G401 (cell line): ENCODE results near the gene ZNF532. TPM values are rescaled to one million over a fixed set of nuclear protein-coding genes. Genes with fewer than 3 reads are reported as not detected.

Source experiments
- DNase-seq: peaks from one replicate; pipeline ENCODE4 v3.0.0-alpha.2; 2015; ENCODE audit warnings: low spot score
- in situ Hi-C: cut with HindIII; loops from 2 replicates; pipeline ENCODE4 v1.10.0; 2016; ENCODE audit warnings: low sequenced_read_pairs, mixed read lengths
- total RNA-seq: library from RNA; depleted of rRNA; stranded (reverse); fragments of >200 nt; shearing (Covaris generic); gene quantifications from 2 replicates; pipeline ENCODE4 v1.2.3, GENCODE V29; 2014

ZNF532 gene
- total RNA-seq, 1 experiment from 2014 or later, result 21.9 TPM

DNA sequence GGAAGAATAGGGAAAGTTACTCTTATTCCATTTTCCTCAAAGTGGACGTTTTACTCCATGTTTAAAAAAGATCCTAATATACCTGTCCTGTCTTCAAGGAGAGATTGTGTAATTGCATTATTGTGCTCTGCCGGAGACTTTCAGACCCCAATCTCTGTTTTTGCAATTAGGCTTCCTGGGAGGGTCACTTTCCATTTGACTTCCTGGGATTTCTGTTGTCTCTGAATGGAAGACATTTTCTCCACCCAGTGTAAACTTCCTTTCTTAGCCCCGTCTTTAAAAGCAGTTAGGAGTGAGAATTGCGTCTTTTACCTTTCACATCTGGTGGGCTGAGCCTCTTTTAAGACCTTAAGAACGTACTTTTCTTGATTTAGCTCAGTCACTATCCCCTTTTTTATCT lies 63.0 kb downstream of the ZNF532 start:
- in situ Hi-C loops, result no loop called here

DNA sequence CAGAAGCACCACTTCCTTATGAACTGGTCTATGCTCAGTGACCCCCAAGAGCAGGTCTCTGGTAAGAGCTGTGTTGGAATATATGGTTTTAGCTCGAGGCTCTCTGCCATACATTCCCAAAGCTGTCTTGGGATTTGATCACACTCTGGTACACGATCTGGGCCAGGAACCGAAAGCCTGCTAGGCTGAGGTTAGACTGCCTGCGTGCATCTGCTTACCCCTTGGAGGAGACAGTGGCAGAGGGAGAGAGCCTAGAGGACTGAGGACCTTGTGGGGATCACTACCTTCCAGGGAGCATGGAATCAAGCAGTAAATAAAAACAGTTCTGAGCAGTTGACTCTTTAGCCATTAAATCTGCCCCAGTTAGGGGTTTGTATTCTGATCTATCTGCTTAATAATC lies 63.7 kb downstream of the ZNF532 start:
- in situ Hi-C loops, result no loop called here
- peak; percentile 70 for DNase-seq

More for the DNA sequence above, 63.0 kb downstream of the ZNF532 start:
- no peak for DNase-seq

GRCh38 chr18:58929206-58929605 lies 64.5 kb downstream of the ZNF532 start:
- in situ Hi-C loops, result no loop called here
- peak; percentile 71 for DNase-seq

DNA sequence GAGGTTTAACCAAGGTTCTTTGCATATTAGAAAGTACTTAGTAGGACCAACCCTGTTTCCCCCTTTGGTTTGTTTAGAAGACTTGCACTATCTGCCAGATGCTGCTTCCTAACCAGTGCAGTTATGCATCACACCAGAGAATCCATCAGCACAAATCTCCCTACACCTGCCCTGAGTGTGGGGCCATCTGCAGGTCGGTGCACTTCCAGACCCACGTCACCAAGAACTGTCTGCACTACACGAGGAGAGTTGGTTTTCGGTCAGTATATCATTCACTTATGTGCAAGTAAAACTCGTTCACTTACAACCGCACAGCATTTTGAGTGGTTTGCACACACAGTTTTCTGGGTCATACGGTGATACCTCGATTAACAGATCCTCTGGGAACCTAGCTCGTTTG lies 69.7 kb downstream of the ZNF532 start:
- peak; percentile 51 for DNase-seq
- in situ Hi-C loops, result no loop called here

DNA sequence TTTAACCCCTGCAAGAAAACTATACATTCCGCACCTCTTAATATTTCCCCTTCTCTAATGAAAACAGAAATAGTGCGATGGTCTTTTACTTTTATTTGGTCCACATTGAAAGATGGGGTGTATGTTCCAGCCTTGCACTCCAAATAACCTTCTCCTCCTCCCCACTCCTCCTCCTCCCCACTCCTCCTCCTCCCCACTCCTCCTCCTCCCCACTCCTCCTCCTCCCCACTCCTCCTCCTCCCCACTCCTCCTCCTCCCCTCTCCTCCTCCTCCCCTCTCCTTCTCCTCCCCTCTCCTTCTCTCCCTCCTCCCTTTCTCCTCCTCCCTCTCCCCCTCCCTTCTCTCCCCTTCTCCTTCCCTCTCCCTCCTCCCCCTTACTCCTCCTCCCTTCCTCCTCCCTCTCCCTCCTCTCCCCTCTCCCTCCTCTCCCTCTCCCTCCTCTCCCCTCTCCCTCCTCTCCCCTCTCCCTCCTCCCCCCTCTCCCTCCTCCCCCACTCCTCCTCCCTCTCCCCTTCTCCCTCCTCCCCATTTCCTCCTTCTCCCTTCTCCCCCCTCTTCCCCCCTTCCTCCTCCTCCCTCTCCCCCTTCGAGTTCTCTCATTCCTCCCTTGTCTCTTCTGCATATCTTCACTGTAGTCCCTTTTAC lies 70.4 kb downstream of the ZNF532 start:
- no peak for DNase-seq

DNA sequence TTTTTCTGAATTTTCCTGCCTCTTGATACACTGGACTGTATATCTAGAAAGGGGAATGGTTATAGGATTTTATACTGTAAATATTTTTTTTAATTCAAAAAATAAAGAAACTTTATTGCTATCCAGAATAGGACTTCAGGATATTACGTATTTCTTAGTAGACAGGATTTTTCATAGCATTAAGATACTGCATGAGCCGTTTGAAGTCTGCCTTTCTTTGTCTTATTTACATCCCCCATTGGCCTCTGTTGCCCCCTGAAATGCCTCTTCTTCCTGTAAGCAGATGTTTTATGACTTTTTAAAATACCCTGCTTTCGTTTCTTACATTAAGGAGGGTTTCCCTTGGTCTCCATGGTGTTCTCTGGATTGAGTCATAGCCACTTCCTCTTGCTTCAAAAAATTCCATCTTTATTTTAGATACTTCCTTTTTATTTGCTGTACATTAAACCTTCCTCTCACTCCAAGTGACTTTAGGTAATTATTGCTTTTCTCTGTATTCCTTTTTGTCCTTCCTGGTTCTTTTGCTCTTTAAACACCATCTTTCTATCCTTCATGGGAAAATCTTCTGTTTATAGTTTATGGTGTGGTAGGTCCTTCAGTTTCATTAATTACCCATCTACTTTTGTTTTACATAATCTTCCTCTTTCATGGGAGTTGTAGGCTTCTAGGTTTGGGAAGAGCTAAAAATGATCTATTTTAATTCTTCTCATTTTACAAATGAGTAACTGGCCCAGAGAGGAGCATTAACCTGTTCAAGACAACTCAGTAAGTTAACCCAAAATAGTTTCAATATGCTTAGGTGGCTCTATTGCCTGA lies 72.6 kb downstream of the ZNF532 start:
- no peak for DNase-seq
- in situ Hi-C loops, result no loop called here

More for the DNA sequence above, 70.4 kb downstream of the ZNF532 start:
- in situ Hi-C loops, result no loop called here

GRCh38 chr18:58937887-58938267 lies 73.2 kb downstream of the ZNF532 start:
- DNase-seq, result no peak
- in situ Hi-C loops, result no loop called here

DNA sequence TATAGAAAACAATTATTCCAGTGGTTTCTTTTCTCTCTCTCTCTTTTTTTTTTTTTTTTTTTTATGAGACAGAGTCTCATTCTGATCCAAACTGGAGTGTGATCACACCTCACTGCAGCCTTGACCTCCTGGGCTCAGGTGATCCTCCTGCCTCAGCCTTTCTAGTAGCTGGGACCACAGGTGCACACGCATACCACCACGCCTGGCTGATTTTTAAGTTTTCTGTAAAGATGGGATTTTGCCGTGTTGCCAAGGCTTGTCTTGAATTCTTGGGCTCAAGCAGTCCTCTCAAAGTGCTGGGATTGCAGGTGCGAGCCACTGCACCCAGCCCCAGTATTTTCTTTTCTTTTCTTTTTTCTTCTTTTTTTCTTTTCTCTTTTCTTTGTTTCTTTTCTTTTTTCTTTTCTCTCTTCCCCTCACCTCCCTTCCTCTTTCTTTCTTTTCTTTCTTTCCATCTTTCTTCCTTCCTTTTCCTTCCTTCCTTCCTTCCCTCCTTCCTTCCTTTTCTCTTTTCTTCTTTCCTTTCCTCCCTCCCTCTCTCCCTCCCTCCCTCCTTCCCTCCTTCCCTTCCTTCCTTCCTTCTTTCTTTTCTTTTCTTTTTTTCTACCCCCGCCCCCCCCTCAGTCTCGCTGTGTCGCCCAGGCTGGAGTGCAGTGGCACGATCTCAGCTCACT lies 76.9 kb downstream of the ZNF532 start:
- in situ Hi-C loops, result no loop called here
- no peak for DNase-seq

GRCh38 chr18:58943896-58944295 lies 79.2 kb downstream of the ZNF532 start:
- DNase-seq, result no peak
- in situ Hi-C loops, result no loop called here

GRCh38 chr18:58947136-58947732 lies 82.6 kb downstream of the ZNF532 start:
- in situ Hi-C loops, result no loop called here
- DNase-seq, result no peak

- no peak for DNase-seq
- in situ Hi-C loops, result no loop called here
Measured at GRCh38 chr18:58949031-58949430, 84.4 kb downstream of the ZNF532 start.

DNA sequence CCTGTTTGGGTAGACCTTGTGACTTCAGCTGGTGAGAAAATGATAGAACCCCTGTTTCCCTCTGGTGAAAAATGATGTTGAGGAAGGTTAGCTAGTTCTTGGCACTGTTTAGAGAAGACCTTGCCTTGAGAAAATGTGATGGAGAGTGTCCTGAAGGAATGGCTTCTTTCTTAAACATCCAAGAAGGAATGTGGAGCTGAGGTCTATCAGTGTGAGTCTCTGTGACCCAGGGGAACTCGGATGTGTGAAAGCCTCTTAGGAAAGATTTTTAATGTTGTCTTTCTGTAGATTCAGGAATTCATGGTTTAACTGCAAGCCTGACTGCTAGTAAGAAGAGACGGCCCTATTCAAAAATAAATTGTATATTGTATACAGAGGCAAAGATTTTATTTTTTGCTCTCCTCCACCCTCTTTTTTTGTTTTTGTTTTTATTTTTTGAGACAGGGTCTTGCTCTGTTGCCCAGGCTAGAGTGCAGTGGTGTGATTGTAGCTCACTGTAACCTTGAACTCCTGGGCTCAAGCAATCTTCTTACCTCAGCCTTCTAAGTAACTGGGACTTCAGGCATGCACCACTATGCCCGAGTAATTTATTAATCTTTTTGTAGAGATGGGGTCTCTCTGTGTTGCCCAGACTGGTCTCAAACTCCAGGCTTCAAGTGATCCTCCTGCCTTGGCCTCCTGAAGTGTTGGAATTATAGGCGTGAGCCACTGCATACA lies 87.5 kb downstream of the ZNF532 start:
- in situ Hi-C loops, result no loop called here
- no peak for DNase-seq

- in situ Hi-C loops, result no loop called here
- no peak for DNase-seq
Measured at GRCh38 chr18:58952858-58953257, 88.2 kb downstream of the ZNF532 start.

- peak; percentile 54 for DNase-seq
- in situ Hi-C loops, result no loop called here
Measured at GRCh38 chr18:58953627-58954026, 89.0 kb downstream of the ZNF532 start.

DNA sequence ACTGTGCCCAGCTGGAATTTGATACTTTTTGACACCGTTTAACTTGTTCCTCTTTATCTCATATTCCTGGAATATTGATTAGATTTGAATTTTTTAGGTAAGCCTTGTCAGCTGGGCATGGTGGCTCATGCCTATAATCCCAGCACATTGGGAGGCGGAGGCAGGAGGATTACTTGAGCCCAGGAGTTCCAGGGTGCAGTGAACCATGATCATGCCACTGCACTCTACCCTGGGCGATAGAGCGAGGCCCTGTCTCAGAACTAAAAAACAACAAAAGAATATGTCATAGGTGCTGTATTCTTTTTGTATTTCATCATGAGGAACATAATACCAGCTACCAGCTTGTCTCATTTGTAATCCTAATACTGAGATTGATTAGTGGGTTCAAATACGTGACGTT lies 90.3 kb downstream of the ZNF532 start:
- in situ Hi-C loops, result no loop called here
- DNase-seq, result no peak

GRCh38 chr18:58955738-58956137 lies 91.1 kb downstream of the ZNF532 start:
- in situ Hi-C loops, result no loop called here
- DNase-seq, result peak; percentile 61

DNA sequence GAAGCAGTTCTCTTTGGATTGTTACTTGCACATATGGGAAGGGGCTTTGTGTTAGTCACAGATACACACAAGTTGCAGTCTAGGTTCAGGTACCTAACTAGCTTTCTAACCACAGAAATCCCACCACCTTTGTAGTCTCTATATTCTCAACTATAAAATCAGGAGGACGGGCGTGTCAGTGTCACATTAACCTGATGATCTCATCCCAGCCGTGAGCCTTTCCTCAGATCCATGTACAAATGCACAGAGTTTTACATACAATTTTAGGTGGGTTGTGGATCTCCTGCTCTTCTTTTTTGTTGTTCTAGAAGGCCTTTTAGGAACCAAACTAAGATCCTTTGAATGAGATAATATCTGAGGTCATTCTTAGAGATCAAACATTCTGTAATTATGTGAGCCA lies 94.0 kb downstream of the ZNF532 start:
- no peak for DNase-seq
- in situ Hi-C loops, result no loop called here

DNA sequence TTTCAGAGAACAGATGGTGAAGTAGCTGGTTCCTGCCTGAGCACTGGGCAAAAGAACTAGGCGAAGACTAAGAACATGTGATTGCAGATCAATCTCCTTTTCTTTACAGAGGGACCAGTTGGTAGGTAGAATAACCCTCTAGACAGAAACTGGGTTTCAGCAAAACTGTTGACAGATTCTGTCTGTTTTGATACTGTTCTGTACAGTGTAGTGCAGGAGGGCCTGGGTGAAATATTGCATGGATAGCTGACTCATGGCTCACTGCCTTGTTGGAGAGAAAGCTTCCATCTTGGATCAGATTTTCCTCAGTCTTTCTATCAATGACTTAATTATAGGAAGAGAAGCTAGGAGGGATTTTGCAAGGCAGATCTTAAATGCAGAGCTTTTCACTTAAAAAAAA lies 95.8 kb downstream of the ZNF532 start:
- in situ Hi-C loops, result no loop called here
- DNase-seq, result peak; percentile 52

- in situ Hi-C loops, result no loop called here
- DNase-seq, result no peak
Measured at GRCh38 chr18:58960946-58961722, 96.5 kb downstream of the ZNF532 start.
